Lower lobe of right lung (tissue), 2 donors: ENCODE results near the gene NCOA1. TPM values are rescaled to one million over a fixed set of nuclear protein-coding genes. Genes with fewer than 3 reads are reported as not detected.

Experiments used
- ATAC-seq, 2 donors: fragments of 200-7000 bp; cut with Tn5 transposase; one replicate each; pipeline ENCODE4 v1.9.1; 2020 to 2022; ENCODE audit warnings: mild to moderate bottlenecking in 2 of 2, moderate library complexity in 2 of 2
- DNase-seq: peaks from one replicate; pipeline ENCODE4 v3.0.0-alpha.2; 2020
- H3K27ac ChIP-seq: fragments of 200-600 bp; one replicate; pipeline ENCODE4 v1.8.0; 2022
- H3K27me3 ChIP-seq: fragments of 200-600 bp; one replicate; pipeline ENCODE4 v1.8.0; 2022; ENCODE audit warnings: low read depth
- H3K36me3 ChIP-seq: fragments of 200-600 bp; one replicate; pipeline ENCODE4 v1.8.0; 2022; ENCODE audit warnings: mild to moderate bottlenecking
- H3K4me1 ChIP-seq: fragments of 200-600 bp; one replicate; pipeline ENCODE4 v1.8.0; 2022
- H3K4me3 ChIP-seq: fragments of 200-600 bp; one replicate; pipeline ENCODE4 v1.8.0; 2022; ENCODE audit warnings: mild to moderate bottlenecking
- H3K9me3 ChIP-seq: fragments of 200-600 bp; one replicate; pipeline ENCODE4 v1.8.0; 2022
- intact Hi-C: fragments of 100-400 bp; cut with DNase I; formaldehyde crosslinking; loops from one replicate; pipeline ENCODE4 v1.11.0; 2022
- total RNA-seq: library from RNA; stranded (reverse); fragmentation: NEBNext Ultra II Directional; extraction: Animal tissue kit (Norgen Biotek cat#: 25700); gene quantifications from one replicate; pipeline ENCODE4 v1.2.1, GENCODE V29; 2021
- TF ChIP-seq, protein P1 (sequence below): fragments of 200-600 bp; IDR thresholded peaks from one replicate; pipeline ENCODE4 v1.8.0; 2022; ENCODE audit warnings: antibody characterized with exemption, mild to moderate bottlenecking
- donor health status: DM: no; HTN: yes; CAD: no; lungs with severe emphysema.

Gene NCOA1
- total RNA-seq, 1 donor from 2014 or later = 48.3 TPM

DNA sequence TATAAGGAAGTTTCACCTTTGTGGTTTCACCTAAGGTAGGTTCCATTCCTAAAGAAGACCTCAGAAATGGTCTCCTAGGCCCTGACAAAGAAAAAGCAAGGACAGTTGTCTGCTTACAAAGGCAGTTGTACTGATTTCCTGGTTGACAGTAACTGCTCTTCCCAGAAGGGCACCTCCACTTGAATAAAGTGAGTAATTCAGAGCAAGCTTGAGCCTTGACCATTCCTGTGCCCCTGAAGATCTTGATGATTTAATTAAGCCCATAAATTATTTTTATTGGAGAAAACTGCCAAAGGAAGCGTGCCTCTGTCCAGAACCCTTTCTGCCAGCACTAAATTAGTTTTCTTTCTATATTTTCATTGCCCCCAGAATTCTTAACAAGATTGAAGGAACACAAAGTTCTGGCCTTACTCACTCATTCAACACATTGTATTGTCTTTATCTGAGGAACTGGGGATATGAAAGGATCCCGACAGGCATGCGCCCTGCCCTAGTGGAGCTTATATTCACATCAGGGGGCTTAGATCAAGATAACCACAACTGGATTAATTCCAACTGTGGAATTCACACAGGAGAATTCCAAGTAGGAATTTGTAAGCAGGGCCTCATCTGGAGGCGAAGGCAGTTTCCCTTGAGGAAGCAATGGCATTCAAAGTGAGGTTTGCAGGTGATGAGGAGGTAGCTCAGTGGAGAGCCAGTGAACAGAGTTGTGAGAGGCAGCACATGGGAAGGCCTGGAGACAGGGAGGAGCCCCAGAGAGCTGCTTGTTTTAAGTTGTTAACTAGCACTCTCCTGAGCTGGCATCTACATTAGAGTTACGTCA lies 280.9 kb downstream of the NCOA1 start:
- H3K36me3 ChIP-seq = peaks cover 28% of the 10 kb centered on the region
- intact Hi-C loops = no loop called here

GRCh38 chr2:24774373-24774772 lies 283.3 kb downstream of the NCOA1 start:
- H3K9me3 ChIP-seq = no peaks in the 10 kb centered on the region
- no peak overlapping the region for H3K27ac ChIP-seq
- H3K4me1 ChIP-seq = peaks cover 10% of the 10 kb centered on the region
- no peak overlapping the region for H3K4me3 ChIP-seq
- no peak for ATAC-seq
- TF ChIP-seq, protein P1, sequence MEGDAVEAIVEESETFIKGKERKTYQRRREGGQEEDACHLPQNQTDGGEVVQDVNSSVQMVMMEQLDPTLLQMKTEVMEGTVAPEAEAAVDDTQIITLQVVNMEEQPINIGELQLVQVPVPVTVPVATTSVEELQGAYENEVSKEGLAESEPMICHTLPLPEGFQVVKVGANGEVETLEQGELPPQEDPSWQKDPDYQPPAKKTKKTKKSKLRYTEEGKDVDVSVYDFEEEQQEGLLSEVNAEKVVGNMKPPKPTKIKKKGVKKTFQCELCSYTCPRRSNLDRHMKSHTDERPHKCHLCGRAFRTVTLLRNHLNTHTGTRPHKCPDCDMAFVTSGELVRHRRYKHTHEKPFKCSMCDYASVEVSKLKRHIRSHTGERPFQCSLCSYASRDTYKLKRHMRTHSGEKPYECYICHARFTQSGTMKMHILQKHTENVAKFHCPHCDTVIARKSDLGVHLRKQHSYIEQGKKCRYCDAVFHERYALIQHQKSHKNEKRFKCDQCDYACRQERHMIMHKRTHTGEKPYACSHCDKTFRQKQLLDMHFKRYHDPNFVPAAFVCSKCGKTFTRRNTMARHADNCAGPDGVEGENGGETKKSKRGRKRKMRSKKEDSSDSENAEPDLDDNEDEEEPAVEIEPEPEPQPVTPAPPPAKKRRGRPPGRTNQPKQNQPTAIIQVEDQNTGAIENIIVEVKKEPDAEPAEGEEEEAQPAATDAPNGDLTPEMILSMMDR = no peak
- H3K36me3 ChIP-seq = peaks cover 12% of the 10 kb centered on the region
- intact Hi-C loops = no loop called here
- DNase-seq = no peak
- no peaks in the 10 kb centered on the region for H3K27me3 ChIP-seq

More for the DNA sequence above, 280.9 kb downstream of the NCOA1 start:
- Histone ChIP-seq H3K4me3 (no peak overlapping the region), H3K27ac (no peak overlapping the region), H3K4me1 (peaks cover 6% of the 10 kb centered on the region), H3K27me3 (no peaks in the 10 kb centered on the region), H3K9me3 (no peaks in the 10 kb centered on the region)
- ATAC-seq (peak; percentile 91 to 93), DNase-seq (peak; percentile 68)
- TF ChIP-seq, protein P1 = no peak

DNA sequence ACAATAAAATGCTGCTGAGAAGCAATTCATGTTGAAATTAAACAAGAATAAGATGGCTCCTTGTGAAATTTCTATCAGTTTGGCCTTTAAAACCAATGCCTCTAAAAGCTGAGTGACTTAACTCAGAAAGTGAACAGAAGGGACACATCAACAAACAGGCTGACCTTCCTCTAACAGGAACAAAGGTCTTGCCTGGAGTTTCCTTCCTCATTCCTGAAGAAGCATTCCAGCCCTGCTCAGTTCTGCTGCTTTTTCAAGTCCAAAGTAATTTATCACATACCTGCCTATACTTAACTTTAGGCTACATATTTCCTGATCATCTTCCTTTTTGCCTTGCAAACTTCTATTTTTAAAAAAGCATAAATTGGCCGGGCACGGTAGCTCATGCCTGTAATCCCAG lies 288.1 kb downstream of the NCOA1 start:
- ATAC-seq (peak; percentile 62 to 67), DNase-seq (no peak)
- peak overlapping the region; percentile 28 for H3K27ac ChIP-seq
- intact Hi-C loops = no loop called here
- no peaks in the 10 kb centered on the region for H3K9me3 ChIP-seq
- TF ChIP-seq, protein P1 = no peak
- no peaks in the 10 kb centered on the region for H3K27me3 ChIP-seq
- H3K4me1 ChIP-seq = peaks cover 13% of the 10 kb centered on the region
- H3K4me3 ChIP-seq = no peak overlapping the region
- no peaks in the 10 kb centered on the region for H3K36me3 ChIP-seq

- Histone ChIP-seq H3K27ac (no peak overlapping the region), H3K9me3 (no peaks in the 10 kb centered on the region), H3K27me3 (no peaks in the 10 kb centered on the region), H3K4me1 (peaks cover 26% of the 10 kb centered on the region), H3K36me3 (no peaks in the 10 kb centered on the region), H3K4me3 (no peak overlapping the region)
- DNase-seq (no peak), ATAC-seq (no peak)
- TF ChIP-seq, protein P1 = no peak
- intact Hi-C loops = no loop called here
These were observed 292.6 kb downstream of the NCOA1 start for GRCh38 chr2:24783641-24784040.

DNA sequence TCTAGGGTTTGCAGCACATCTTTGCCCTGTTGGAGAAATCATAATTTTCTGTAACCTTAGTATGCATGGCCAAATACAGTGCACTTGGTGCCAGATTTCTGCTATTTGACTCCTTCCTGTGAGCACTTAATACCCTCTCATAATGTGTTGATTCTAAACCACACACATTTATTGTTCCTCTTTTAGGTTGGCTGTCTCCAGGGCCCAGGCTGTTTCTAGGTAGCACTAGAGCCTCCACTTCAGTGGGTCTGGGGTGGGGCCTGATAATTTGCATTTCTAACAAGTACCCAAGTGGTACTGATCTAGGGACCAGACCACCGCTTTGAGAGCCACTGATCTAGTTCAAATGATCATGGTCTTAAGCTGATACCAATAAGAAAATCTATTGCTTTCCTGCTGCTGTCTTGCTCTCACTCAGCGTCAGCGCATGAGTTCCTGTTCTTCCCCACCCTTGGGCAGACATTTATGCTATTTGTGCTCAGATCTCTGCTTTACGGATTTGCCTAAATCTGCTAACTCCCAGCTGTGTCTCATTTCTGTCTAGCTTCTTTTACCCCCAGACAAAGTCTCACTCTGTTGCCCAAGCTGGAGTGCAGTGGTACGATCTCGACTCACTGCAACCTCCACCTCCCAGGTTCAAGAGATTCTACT lies 294.7 kb downstream of the NCOA1 start:
- ATAC-seq = peak; percentile 96
- intact Hi-C loops = no loop called here
- Histone ChIP-seq H3K27me3 (no peaks in the 10 kb centered on the region), H3K27ac (peak overlapping the region; percentile 74), H3K4me1 (peaks cover 16% of the 10 kb centered on the region), H3K4me3 (no peak overlapping the region), H3K36me3 (peaks cover 4% of the 10 kb centered on the region), H3K9me3 (no peaks in the 10 kb centered on the region)
- TF ChIP-seq, protein P1 = no peak
- DNase-seq = peak; percentile 74
